RPMI8226 (cell line): Measurements from ENCODE around the gene SP140L.
"Not testable (repeated sequence)": the region's sequence is repeated elsewhere in the genome, so short reads cannot be mapped to it uniquely, and the experiment has no call there.

Experiments used
- DNase-seq: peaks from one replicate; pipeline ENCODE4 v3.0.0-alpha.2; 2015

SP140L gene

DNA sequence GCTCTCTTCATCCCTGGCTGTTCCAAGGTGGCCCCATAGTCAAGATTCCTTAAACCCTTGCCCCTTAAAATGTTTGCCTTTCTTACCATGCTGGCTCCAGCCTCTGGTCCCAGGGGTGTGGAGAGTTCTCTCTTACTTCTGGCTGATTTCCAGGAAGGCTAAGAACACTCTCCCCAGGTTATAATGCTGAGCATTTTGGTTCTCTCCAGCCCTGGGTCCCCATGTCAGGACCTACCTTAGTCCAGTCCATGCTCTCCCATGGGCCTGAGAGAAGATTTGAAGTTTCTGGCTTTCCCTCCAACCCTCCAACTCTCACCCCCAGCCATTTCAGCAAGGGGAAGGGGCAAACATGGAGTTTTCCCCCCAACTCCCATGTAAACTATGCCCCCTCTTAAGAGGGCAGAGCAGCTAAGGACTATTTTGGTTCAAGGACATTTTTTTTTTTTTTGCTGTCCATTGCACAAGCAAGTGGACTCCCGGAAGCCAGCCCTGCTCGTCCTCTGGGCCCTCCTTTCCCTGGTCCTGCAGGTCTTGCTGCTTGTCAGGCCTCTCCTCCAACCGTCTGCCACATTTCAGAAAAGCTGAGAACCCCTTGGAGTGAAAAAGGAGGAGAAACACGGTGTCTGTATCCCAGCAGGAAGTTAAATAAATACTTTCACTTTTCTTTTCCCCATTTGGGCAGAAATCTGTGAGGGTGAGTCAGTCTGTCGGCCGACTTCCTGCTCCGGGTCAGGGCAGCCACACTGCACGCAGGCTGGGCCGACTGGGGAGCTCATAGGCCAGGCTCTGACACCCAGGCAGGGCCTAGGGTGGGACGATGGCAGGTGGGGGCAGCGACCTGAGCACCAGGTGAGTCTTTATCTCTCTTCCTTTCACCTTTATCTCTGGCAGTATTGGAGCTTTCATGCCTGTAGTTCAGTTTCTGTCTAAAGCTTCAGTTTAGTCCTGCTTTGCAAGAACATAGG, at the start of gene SP140L:
Gene SP140L (plus strand): TSS at position 741 of the 965 bp plus-strand sequence. CDS start 77 bp downstream, at position 818.
- DNase-seq: peak; percentile 67

DNA sequence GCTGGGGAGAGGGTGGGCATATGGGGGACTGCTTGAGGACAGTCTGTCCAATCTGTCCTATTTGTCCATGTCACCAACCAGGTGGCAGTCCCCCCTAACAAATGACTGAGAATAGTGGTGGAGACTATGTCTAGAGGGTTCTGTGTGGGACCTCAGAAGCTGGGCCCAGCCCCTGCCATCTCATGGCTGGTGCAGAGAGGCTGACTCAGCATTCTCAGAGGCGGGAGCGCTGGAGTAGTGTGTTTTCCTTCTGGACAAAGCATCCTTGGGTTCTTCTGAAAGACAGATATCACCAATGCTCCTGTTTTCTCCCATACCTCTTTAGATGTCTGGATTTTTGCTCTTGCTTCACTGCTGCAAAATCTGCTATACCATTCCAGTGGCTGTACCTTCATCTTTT, 44.1 kb upstream of the SP140L start:
- no peak for DNase-seq

DNA sequence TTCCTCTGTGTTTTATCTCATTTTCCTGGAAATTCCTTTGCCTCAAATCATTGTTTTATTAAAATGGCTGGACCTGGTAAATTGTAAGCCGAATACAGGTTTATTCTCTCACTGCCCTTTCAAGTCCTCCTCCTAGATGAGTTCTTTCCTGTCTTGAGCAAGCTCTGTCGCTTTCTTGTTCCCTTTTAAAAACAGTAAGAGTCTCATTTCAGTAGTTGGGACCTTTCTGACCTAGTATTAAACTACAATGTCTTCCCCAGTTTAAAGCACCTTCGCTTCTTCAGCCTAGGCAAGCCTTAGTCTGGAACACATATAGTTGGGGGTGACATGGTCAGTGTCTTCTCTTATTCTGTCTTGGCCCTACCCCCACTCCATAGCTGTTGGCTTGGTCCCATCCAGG, 40.9 kb upstream of the SP140L start:
- DNase-seq: no peak

DNA sequence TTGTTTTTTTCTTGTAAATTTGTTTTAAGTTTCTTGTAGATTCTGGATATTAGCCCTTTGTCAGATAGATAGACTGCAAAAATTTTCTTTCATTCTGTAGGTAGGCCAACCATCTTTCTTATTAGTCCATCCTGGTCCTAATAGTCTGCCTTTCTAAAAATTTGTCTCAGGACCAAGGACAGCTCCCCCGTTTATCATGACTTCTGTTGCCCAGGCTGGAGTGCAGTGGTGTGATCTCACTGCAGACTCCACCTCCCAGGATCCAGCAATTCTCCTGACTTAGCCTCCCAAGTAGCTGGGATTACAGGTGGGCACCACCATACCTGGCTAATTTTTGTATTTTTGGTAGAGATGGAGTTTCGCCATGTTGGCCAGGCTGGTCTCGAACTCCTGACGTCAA, 37.7 kb upstream of the SP140L start:
- peak; percentile 23 for DNase-seq

DNA sequence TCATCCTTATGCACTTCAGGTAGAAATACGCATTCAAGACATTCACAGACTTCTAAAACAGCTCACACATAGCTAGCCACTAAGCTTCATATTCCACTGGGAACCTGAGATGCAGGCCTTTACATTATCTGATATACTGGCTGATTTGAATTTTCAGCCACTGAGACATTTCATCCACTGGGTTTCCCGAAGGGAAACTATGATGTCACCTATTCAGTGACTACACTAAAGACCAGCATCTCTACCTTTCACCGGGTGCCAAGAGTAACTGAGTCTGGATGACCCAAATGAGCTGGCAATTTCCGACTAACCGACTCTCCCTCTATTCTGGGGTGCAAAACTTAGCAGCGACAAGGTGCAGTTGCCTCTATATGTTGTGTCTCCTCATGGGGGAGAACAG, 31.8 kb upstream of the SP140L start:
- DNase-seq: no peak

DNA sequence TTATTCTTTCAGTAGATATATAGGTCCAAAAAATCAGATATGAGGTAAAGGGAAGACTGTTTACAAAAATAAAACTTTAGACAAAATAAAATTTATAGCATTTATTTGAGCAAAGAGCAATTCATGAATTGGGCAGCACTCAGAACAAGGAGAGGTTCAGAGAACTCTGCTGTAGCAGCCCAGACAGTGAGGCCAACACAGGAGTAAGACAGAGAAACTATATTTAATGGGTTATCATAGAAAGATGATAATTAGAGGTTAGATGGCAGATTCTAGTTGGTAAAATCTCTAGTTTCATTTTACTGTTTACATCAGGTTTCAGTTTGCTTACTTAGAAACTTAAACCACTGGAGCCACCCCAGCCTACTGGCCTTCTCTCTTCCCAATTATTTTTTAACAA, 30.1 kb upstream of the SP140L start:
- no peak for DNase-seq

DNA sequence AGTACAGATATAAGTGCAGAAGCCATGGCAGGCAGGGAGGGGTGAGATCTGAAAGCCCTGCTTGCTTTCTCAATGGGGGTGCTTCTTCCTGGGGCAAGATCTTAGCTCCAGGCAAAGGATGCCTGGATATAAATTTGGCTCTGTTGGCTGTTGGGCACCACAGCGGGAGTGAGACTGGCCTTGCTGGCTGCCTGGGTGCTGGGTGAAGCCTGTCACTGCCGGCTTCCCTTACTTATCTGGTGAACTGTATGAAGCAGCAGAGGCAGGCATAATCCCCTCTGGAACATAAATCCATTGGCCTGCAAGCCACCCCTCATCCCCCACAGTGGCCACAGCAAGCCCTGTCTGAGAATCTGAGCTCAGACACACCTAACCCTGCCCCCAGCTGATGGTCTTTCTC, 27.4 kb upstream of the SP140L start:
- no peak for DNase-seq

DNA sequence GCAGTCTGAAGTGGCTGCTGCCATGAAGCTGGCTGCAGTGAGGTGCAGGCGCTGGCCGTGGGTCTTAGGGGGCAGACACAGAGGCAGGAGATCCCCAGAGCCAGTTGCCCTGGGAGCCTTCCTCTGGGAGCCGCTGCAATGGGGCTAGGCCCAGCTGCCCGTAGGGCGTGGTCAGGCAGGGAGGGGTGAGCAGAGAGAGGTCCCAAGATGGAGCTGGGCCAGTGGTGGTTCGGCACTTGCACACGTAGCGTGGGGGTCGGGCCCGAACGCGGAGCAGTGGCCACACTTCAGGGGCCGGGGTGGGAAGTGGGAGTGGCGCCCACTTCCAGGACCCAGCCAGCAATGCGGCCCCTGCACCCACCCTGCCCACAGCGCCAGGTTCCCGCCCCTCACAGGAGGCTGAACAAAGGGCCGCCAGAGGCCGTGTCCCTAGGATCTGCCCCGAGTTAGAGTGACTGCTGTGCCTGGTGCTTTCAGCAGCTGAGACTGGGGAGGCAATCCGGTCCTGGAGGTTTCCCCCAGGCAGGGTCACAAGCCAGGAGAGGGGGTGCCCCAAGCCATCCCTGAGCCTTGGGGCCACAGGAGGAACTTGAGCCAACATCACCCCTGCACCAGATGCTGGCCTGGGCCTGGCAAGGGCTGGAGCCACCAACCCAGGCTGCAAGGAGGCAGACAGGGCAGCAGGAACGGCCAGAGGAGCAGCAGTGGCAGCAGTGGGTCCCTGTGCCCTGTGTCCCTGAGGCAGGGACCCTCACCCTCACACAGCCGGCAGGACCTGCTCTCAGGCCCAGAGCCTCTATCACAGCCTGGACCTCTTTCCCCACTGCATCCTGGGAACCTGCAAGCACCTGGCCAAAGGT, 21.3 kb upstream of the SP140L start:
- DNase-seq: no peak

DNA sequence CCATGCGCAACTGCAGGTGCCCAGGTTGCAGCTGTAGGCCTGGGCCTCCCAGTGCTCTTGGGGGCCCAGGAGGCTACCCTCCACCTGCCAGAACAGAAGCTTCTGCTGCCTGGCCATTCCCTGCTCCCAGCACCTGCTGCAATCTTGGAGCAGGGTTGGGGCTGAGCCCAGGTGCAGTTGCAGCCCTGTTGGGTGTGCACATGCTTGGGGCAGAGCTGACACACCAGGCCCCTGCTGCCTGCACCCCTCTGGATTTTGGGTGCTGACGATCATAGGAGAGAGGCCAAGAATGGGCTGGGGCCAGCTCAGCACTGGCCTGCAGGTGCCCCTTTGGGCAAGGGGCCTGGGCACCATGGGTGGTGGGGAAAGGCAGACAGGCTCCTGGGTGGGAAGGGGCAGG, 20.5 kb upstream of the SP140L start:
- DNase-seq: no peak

DNA sequence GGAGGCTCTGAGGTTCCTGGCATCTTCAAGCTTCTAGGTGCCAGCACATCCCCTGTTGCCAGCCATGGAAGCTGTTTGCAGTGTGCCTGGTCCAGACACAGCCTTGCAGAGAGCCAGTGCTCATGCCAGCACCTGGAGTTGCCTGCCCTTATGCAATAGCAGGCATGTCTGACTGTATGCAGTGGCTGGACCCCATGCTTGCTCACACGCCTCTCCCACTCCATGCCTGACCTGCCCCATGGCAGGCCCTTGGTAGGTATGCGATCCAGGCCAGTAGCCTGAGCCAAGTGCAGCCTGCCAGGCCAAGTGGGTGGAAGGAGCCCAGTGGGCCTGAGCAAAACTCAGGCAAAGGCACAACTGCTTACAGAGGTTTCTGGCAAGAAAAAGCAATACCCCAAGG, 19.5 kb upstream of the SP140L start:
- no peak for DNase-seq

DNA sequence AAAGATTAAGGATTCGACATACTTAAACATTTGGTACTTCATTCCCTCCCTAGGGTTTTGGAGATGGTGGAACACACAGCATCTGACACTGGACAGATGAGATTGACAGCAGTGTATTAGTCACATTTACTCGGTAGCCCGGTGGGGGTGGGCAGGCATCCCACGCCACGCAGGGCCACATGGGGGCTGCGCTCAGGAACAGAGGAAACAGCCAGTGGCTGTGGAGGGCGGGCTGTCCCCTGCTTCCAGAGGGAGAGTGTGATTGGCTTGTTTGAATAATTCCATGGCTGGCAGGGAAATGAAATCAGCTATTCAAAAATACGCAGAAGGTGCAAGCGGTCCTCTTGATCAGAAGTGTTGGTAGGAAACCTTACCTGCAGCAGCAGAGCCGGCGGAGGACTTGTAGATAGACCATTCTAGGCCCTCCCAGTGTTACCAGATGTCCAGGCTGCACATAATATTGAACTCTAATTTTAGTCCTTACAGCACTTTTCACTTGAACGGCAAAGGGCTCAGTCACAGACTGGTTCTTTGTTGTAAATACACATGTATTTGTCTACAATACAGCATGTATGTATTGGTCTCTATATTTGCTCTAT, 18.5 kb upstream of the SP140L start:
- DNase-seq: no peak

DNA sequence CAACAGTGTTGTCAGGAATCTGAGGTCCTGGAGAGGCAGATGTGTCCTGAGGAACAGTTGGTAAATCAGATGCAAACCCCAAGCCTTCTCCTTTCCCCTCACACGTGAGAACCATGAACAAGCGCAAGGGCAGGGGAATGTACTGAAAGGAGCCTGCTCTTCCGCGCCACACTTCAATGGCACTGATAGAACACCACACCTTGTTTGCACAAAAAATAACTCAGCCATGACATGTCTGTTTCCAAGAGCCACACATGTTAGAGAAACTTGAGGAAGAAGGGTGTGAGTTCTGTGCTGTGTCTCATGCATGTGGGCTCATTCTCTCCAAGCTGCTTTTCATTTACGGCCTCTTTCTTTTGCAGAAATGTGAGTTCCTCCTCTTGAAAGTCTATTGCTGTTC, 16.2 kb upstream of the SP140L start:
- not testable (repeated sequence) for DNase-seq

DNA sequence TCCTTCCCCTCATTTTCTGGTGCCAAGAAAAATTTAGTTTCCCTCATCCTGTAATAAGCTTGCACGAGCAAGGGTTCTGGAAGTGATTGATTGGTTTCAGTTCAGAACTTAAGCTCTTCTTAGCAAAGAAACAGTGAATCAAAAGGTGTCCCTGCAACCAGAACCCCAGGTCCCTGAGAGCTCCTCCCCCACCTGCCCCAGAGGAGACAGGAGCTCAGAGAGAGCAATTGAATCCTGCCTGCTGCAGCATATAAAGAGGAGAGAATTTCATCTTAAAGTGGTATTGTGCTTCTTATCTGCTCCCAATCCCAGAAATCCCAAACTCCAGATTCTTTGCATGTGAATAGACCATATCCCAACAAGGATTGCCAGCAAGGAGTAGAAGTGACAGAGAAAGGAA, 15.4 kb upstream of the SP140L start:
- DNase-seq: not testable (repeated sequence)

DNA sequence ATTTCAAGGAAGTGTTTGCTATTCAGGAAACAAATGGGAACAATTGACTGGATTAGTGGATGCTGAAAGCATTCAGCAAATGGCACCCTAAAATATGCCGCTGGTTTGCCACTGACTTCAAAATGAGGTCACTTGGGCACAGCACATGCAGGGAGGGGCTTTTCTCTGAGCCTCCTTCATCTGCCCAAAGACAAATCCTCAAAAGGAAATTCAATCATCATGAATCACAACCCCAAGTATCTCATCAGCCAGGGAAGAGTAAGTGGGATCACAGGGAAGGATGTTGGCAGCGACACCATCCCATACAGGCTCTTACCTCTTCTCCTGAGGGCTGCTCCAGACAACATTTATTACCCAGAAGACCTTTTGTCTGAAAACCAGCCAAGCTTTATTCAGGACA, 14.4 kb upstream of the SP140L start:
- no peak for DNase-seq

DNA sequence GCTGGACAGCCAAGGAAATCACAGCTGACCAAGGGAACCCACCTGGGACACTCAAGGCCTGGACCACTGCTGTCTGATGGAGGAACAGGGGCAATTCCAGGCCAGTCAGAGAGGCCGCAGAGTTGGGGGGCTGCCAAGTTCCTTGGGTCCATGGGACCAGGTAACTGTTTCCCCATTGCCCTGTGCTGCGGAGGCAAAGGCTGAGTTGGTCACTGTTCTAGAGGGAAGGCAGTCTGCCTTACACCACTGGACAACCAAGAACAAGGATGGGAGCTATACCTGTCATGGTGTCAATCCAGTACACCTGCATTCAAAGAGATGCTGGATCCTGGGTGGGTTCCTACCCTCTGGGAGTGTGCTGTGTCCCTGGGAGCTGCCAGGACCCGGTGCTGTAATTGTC, 9.6 kb upstream of the SP140L start:
- no peak for DNase-seq

DNA sequence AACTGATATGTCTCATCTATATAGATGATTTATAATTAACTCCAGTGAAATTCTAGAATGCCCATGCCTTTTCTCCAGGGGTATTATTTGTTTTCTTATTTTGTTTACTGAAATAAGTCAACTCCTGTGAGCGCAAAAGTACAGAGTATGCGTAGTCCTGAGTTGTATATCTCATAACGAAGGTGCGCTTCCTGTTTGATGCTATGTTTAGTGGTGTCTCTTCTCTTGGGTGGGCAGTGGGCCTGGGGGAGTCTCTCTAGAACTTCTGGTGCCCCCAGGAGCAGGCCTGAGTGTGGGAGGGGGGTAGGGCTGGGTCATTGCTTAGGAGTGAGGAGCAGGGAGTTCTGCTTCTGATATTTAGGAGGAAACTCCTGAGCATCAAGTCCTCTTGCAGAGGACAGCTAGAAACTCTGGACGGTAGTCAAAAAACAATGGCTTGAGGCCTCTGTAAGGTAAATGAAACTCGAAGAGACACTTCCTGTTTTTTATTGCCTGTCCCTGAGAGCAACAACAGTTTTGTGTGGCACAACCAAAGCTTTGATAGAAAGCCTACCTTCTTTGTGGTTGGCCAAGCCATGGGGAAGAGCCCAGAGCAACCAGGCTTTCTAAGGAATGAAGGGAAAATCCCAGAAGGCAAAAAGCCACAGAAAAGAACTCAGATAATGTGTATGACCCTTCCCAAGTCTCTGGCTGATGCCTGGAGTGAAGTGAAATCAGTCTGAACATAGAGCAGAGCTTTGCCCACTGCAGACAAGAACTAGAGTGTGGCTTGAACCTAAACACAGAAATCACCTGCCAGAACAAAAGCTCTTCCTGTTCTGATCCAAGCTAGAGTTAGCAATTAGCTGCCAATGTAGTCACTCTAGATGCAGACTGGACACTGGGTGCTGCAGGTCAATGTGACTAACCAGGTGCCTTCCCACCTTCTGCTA, 8.5 kb upstream of the SP140L start:
- peak; percentile 54 for DNase-seq

DNA sequence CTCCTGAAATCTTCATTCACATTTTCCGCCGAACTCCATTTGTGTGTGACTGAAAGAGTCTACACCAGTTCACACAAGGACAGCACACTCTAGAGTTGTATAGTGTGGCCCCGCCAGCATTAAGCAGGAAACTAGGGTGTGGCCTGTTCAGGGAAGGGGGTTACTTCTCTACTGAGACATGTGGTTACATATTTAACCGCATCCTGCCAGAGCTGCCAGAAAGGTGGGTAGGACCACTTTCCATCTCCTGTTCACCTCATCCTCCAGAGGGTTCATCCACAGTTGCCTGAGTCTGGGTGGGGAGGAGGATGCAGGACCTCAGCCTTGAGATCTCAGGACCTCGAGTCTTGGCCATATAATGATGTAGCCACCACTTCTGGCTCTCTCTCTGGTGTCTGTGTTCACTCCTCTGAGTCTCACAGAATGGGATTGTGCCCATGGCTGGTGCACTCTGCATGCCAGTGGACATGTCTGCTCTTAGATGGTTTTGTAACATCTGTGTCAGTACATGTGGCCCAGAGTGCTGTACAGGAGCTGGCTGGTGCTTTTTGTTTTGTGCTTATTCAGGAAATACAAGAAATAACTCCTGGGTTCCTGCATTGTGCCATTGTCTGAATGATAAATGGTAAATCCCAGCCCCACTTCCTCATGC, 7.7 kb upstream of the SP140L start:
- DNase-seq: peak; percentile 10

DNA sequence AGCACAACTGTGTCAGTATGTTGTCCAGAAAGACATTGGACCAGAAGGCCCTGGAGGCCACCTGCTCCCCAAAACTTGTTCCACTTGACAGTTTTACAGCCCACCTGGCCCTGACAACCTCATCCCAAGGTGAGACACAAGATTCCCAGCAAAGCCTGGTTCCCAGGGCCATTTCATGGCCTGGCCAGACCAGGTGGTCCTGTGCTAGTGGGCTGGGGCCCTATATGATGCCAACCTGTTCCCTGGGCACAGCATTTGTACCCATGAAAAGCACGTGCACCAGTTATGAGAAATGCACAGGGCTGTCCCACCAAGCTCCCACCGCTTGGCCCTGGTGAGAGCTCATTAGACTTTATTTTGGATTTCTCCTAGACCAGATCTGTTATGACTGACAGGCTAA, 6.0 kb upstream of the SP140L start:
- DNase-seq: no peak

DNA sequence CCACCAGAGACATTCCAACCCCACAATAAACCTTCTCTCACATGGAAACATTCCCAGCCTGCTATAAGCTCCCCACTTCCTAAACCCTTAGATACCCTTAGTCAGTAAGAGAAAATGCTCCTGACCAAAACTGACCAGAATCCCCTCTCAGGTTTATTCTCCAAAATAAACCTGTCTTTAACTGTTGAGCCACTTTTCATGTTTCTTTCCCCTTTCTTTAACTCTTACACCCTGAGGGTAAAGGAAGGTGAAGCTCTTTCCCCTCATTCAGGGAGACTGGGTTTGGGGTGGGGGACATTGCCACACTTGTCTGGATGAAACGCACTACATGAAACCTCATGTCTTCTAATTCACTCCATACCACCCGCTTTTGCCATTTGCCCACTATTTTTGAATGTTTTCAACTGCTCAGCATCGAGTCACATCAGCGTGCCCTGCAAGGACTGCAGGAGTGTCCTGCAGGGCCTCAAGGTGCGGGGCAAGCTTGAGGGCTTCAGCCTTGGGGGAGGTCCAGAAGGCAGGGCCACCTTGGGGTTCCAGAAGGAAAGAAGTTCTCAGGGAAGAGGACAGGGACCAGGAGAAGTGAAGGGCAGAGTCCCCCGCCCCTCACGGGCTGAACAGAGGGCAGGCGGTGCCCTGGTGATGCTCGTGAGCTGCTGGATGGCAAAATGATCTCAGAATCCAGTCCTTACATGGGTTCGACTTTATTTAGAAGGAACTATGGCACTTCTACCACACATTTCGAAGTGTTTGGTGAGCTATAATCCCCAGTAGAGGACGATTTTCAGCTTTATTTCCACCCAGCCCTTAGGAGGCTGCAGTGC, 4.2 kb upstream of the SP140L start:
- DNase-seq: no peak

DNA sequence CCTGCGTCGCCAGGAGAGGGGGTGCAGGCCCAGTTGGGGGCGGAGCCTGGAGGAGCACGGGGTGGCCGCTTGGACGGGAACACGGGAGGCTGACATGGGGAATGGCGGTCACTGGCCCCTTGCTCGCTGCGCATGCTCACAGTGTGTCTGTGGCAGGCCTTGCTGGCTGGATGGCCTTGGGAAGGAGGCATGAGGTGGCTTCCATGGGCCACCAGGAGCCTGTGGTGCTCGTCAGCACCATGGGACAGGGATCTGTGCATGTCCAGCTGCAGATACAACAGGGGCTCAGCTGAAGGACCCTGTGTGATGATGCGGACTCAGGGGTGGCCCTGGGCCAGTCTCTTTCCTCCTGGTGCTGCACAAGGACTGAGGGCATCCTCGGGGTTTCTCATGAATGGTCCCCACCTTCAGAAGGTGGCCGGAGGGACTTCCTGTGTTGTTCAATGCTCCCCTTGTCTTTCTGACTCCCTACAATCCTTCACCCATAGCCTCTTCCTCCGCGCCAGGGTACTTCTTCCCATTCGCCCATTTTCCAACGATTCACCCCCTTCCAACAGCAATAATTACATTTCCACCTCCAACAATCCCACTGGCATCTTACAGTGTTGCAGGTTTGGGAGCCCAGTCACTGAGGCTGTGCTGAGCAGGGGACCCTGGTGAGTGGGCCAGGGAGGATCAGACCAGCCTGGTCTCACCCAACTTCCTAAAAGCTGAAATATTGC, 3.4 kb upstream of the SP140L start:
- DNase-seq: no peak
